Measurements from ENCODE around the gene ITPRID1.

ITPRID1 gene

GRCh38 chr7:31687024-31687748 lies 173.3 kb downstream of the ITPRID1 start, which contains the start of gene PPP1R17:
TSS of gene PPP1R17 (plus strand) at chr7:31687215. CDS start at chr7:31692442, 5,227 bp downstream.
- Histone ChIP-seq H3K27ac (ENCODE audit: low read depth, low read length) (no peak within 1 kb of the TSS), H3K9ac (ENCODE audit: low read length in 5 of 5) (no peak within 1 kb of the TSS), H3K36me3 (ENCODE audit: control insufficient read depth in 5 of 5, insufficient read depth in 5 of 5, low read length in 5 of 5) (no peaks in the 10 kb centered on the region), H3K9me3 (ENCODE audit: control insufficient read depth in 5 of 5, low read length in 5 of 5) (no peaks in the 10 kb centered on the region), H3K4me1 (ENCODE audit: control insufficient read depth in 5 of 5, insufficient read depth in 5 of 5, low read length in 5 of 5) (no peaks in the 10 kb centered on the region), H3K4me3 (ENCODE audit: low read depth in 1 of 5, low read length in 5 of 5) (no peak within 1 kb of the TSS), H3K27me3 (ENCODE audit: control insufficient read depth in 5 of 5, insufficient read depth in 4 of 5, low read length in 5 of 5) (peaks cover 0 to 5% (median 0%) of the 10 kb centered on the region in 5 donors)

GRCh38 chr7:31688372-31688771 lies 174.5 kb downstream of the ITPRID1 start:
- no peaks in the 10 kb centered on the region for H3K9me3 ChIP-seq (ENCODE audit: control insufficient read depth in 5 of 5, low read length in 5 of 5)
- no peak overlapping the region for H3K27ac ChIP-seq (ENCODE audit: low read depth, low read length)

DNA sequence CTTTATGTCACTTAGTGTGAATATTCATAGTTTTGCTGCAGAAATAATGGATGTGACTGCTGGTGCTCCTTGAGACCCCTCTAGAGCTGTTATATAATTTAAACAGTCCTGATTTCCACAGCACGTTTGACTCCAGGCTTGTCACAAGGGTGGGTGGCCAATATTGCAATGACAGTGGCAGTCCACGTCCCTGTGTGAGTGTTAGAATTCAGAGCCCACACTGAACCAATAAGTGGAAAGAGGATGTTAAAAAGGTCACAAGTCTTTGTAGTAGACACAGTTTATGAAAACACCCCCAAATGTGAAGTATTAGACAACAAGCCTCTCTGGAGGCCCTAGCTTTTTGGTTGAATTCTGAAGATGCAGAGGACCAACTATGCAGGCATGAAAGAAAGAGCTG lies 175.1 kb downstream of the ITPRID1 start:
- no peak overlapping the region for H3K27ac ChIP-seq (ENCODE audit: low read depth, low read length)
- no peak overlapping the region for H3K9ac ChIP-seq (ENCODE audit: low read length in 5 of 5)
- no peaks in the 10 kb centered on the region for H3K9me3 ChIP-seq (ENCODE audit: control insufficient read depth in 5 of 5, low read length in 5 of 5)
- H3K27me3 ChIP-seq (ENCODE audit: control insufficient read depth in 5 of 5, insufficient read depth in 4 of 5, low read length in 5 of 5) = peaks cover 0 to 5% (median 0%) of the 10 kb centered on the region in 5 donors
- no peaks in the 10 kb centered on the region for H3K36me3 ChIP-seq (ENCODE audit: control insufficient read depth in 5 of 5, insufficient read depth in 5 of 5, low read length in 5 of 5)
- no peak overlapping the region for H3K4me3 ChIP-seq (ENCODE audit: low read depth in 1 of 5, low read length in 5 of 5)
- H3K4me1 ChIP-seq (ENCODE audit: control insufficient read depth in 5 of 5, insufficient read depth in 5 of 5, low read length in 5 of 5) = peaks cover 0 to 8% (median 0%) of the 10 kb centered on the region in 5 donors

More at GRCh38 chr7:31688372-31688771, 174.5 kb downstream of the ITPRID1 start:
- Histone ChIP-seq H3K9ac (ENCODE audit: low read length in 5 of 5) (no peak overlapping the region), H3K4me3 (ENCODE audit: low read depth in 1 of 5, low read length in 5 of 5) (no peak overlapping the region), H3K36me3 (ENCODE audit: control insufficient read depth in 5 of 5, insufficient read depth in 5 of 5, low read length in 5 of 5) (no peaks in the 10 kb centered on the region), H3K27me3 (ENCODE audit: control insufficient read depth in 5 of 5, insufficient read depth in 4 of 5, low read length in 5 of 5) (peaks cover 0 to 5% (median 0%) of the 10 kb centered on the region in 5 donors), H3K4me1 (ENCODE audit: control insufficient read depth in 5 of 5, insufficient read depth in 5 of 5, low read length in 5 of 5) (peaks cover 0 to 7% (median 0%) of the 10 kb centered on the region in 5 donors)

GRCh38 chr7:31690935-31691334 lies 177.0 kb downstream of the ITPRID1 start:
- no peak overlapping the region for H3K9ac ChIP-seq (ENCODE audit: low read length in 5 of 5)
- no peak overlapping the region for H3K4me3 ChIP-seq (ENCODE audit: low read depth in 1 of 5, low read length in 5 of 5)
- H3K27ac ChIP-seq (ENCODE audit: low read depth, low read length) = no peak overlapping the region
- no peaks in the 10 kb centered on the region for H3K36me3 ChIP-seq (ENCODE audit: control insufficient read depth in 5 of 5, insufficient read depth in 5 of 5, low read length in 5 of 5)
- no peaks in the 10 kb centered on the region for H3K9me3 ChIP-seq (ENCODE audit: control insufficient read depth in 5 of 5, low read length in 5 of 5)
- peaks cover 0 to 11% (median 1%) of the 10 kb centered on the region in 5 donors for H3K4me1 ChIP-seq (ENCODE audit: control insufficient read depth in 5 of 5, insufficient read depth in 5 of 5, low read length in 5 of 5)
- peaks cover 0 to 5% (median 0%) of the 10 kb centered on the region in 5 donors for H3K27me3 ChIP-seq (ENCODE audit: control insufficient read depth in 5 of 5, insufficient read depth in 4 of 5, low read length in 5 of 5)

- H3K27me3 ChIP-seq (ENCODE audit: control insufficient read depth in 5 of 5, insufficient read depth in 4 of 5, low read length in 5 of 5) = peaks cover 0 to 5% (median 0%) of the 10 kb centered on the region in 5 donors
- no peaks in the 10 kb centered on the region for H3K36me3 ChIP-seq (ENCODE audit: control insufficient read depth in 5 of 5, insufficient read depth in 5 of 5, low read length in 5 of 5)
- no peak overlapping the region for H3K4me3 ChIP-seq (ENCODE audit: low read depth in 1 of 5, low read length in 5 of 5)
- H3K9me3 ChIP-seq (ENCODE audit: control insufficient read depth in 5 of 5, low read length in 5 of 5) = no peaks in the 10 kb centered on the region
- H3K4me1 ChIP-seq (ENCODE audit: control insufficient read depth in 5 of 5, insufficient read depth in 5 of 5, low read length in 5 of 5) = peaks cover 0 to 17% (median 3%) of the 10 kb centered on the region in 5 donors
- no peak overlapping the region for H3K9ac ChIP-seq (ENCODE audit: low read length in 5 of 5)
- no peak overlapping the region for H3K27ac ChIP-seq (ENCODE audit: low read depth, low read length)
Observed at GRCh38 chr7:31692451-31692850, 178.6 kb downstream of the ITPRID1 start.

- Histone ChIP-seq H3K27ac (ENCODE audit: low read depth, low read length) (no peak overlapping the region), H3K36me3 (ENCODE audit: control insufficient read depth in 5 of 5, insufficient read depth in 5 of 5, low read length in 5 of 5) (no peaks in the 10 kb centered on the region), H3K4me1 (ENCODE audit: control insufficient read depth in 5 of 5, insufficient read depth in 5 of 5, low read length in 5 of 5) (peaks cover 0 to 17% (median 3%) of the 10 kb centered on the region in 5 donors), H3K4me3 (ENCODE audit: low read depth in 1 of 5, low read length in 5 of 5) (no peak overlapping the region), H3K9me3 (ENCODE audit: control insufficient read depth in 5 of 5, low read length in 5 of 5) (no peaks in the 10 kb centered on the region), H3K27me3 (ENCODE audit: control insufficient read depth in 5 of 5, insufficient read depth in 4 of 5, low read length in 5 of 5) (peaks cover 0 to 5% (median 0%) of the 10 kb centered on the region in 5 donors), H3K9ac (ENCODE audit: low read length in 5 of 5) (no peak overlapping the region)
Observed at GRCh38 chr7:31692871-31693270, 179.0 kb downstream of the ITPRID1 start.

- Histone ChIP-seq H3K27ac (ENCODE audit: low read depth, low read length) (no peak overlapping the region), H3K9ac (ENCODE audit: low read length in 5 of 5) (no peak overlapping the region), H3K27me3 (ENCODE audit: control insufficient read depth in 5 of 5, insufficient read depth in 4 of 5, low read length in 5 of 5) (no peaks in the 10 kb centered on the region), H3K4me1 (ENCODE audit: control insufficient read depth in 5 of 5, insufficient read depth in 5 of 5, low read length in 5 of 5) (peaks cover 0 to 17% (median 3%) of the 10 kb centered on the region in 5 donors), H3K4me3 (ENCODE audit: low read depth in 1 of 5, low read length in 5 of 5) (no peak overlapping the region), H3K36me3 (ENCODE audit: control insufficient read depth in 5 of 5, insufficient read depth in 5 of 5, low read length in 5 of 5) (no peaks in the 10 kb centered on the region), H3K9me3 (ENCODE audit: control insufficient read depth in 5 of 5, low read length in 5 of 5) (no peaks in the 10 kb centered on the region)
Observed at GRCh38 chr7:31695859-31696614, 182.1 kb downstream of the ITPRID1 start.

GRCh38 chr7:31699050-31699449 lies 185.2 kb downstream of the ITPRID1 start:
- Histone ChIP-seq H3K36me3 (ENCODE audit: control insufficient read depth in 5 of 5, insufficient read depth in 5 of 5, low read length in 5 of 5) (no peaks in the 10 kb centered on the region), H3K27me3 (ENCODE audit: control insufficient read depth in 5 of 5, insufficient read depth in 4 of 5, low read length in 5 of 5) (no peaks in the 10 kb centered on the region), H3K4me1 (ENCODE audit: control insufficient read depth in 5 of 5, insufficient read depth in 5 of 5, low read length in 5 of 5) (peaks cover 0 to 9% (median 3%) of the 10 kb centered on the region in 5 donors), H3K27ac (ENCODE audit: low read depth, low read length) (no peak overlapping the region), H3K9ac (ENCODE audit: low read length in 5 of 5) (no peak overlapping the region), H3K9me3 (ENCODE audit: control insufficient read depth in 5 of 5, low read length in 5 of 5) (no peaks in the 10 kb centered on the region), H3K4me3 (ENCODE audit: low read depth in 1 of 5, low read length in 5 of 5) (no peak overlapping the region)

DNA sequence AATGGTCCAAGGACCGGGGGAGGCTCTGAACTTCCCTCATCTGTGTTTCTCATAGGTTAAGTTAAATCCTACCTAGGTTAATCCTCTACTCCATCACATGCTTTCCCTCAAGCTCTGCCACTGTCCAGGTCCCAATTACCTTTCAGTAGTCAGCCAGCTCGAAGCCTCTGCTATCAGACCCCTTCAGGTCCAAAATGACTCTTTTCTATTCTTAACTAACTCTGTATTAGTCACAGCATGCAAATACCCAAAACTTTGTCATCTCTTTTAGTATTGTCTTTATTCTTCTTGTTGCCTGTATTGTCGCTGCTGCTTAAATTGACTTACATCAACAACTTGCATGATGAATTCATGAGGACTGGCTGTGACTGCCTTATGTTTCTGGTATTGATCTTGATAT lies 188.5 kb downstream of the ITPRID1 start:
- no peaks in the 10 kb centered on the region for H3K4me1 ChIP-seq (ENCODE audit: control insufficient read depth in 5 of 5, insufficient read depth in 5 of 5, low read length in 5 of 5)
- H3K9me3 ChIP-seq (ENCODE audit: control insufficient read depth in 5 of 5, low read length in 5 of 5) = no peaks in the 10 kb centered on the region
- no peaks in the 10 kb centered on the region for H3K27me3 ChIP-seq (ENCODE audit: control insufficient read depth in 5 of 5, insufficient read depth in 4 of 5, low read length in 5 of 5)
- H3K36me3 ChIP-seq (ENCODE audit: control insufficient read depth in 5 of 5, insufficient read depth in 5 of 5, low read length in 5 of 5) = no peaks in the 10 kb centered on the region
- H3K9ac ChIP-seq (ENCODE audit: low read length in 5 of 5) = no peak overlapping the region
- no peak overlapping the region for H3K27ac ChIP-seq (ENCODE audit: low read depth, low read length)
- no peak overlapping the region for H3K4me3 ChIP-seq (ENCODE audit: low read depth in 1 of 5, low read length in 5 of 5)

GRCh38 chr7:31705377-31705776 lies 191.5 kb downstream of the ITPRID1 start:
- peaks cover 0 to 2% (median 0%) of the 10 kb centered on the region in 5 donors for H3K27me3 ChIP-seq (ENCODE audit: control insufficient read depth in 5 of 5, insufficient read depth in 4 of 5, low read length in 5 of 5)
- H3K27ac ChIP-seq (ENCODE audit: low read depth, low read length) = no peak overlapping the region
- H3K36me3 ChIP-seq (ENCODE audit: control insufficient read depth in 5 of 5, insufficient read depth in 5 of 5, low read length in 5 of 5) = no peaks in the 10 kb centered on the region
- H3K9ac ChIP-seq (ENCODE audit: low read length in 5 of 5) = no peak overlapping the region
- H3K4me1 ChIP-seq (ENCODE audit: control insufficient read depth in 5 of 5, insufficient read depth in 5 of 5, low read length in 5 of 5) = no peaks in the 10 kb centered on the region
- no peaks in the 10 kb centered on the region for H3K9me3 ChIP-seq (ENCODE audit: control insufficient read depth in 5 of 5, low read length in 5 of 5)
- H3K4me3 ChIP-seq (ENCODE audit: low read depth in 1 of 5, low read length in 5 of 5) = no peak overlapping the region

Data from subcutaneous abdominal adipose tissue (tissue), 5 donors.